Left hindlimb (tissue), 1 donor: ENCODE results near the gene C16orf90.
A peak's percentile ranks its signal among the peaks of the same experiment; 100 is the strongest.
"Not testable (repeated sequence)": the region's sequence is repeated elsewhere in the genome, so short reads cannot be mapped to it uniquely, and the experiment has no call there.

ENCODE experiments used
- DNase-seq: peaks from one replicate; pipeline ENCODE4 v3.0.0-alpha.2; 2018

The C16orf90 gene

DNA sequence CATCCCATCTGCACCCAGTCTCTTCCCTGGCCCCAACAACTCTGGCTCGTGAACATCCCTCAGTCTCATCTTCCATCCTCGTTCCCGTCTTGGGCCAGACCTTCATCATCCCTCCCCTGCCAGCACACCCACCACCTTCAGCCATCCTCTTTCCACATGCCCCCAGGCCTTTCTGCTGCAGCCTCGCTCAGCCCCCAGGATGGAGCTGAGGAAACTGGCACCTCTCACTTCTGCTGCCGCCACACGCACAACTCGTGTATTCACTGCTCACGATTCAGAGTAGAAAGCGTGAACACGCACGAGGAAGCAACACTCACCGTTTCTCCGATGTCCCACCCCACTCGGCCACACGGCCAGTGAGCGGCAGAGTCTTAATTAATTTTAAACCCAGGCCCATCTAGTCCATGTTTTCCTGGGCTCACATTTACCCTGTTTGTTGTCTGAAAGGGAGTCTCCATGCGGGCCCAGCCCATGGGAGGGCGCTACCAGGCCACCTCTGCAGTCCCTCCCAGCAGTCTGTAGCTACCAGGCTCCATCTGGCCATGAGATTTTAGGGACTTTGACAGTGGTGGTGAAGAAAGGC is 12.5 kb downstream of the C16orf90 start:
- DNase-seq, result no peak

DNA sequence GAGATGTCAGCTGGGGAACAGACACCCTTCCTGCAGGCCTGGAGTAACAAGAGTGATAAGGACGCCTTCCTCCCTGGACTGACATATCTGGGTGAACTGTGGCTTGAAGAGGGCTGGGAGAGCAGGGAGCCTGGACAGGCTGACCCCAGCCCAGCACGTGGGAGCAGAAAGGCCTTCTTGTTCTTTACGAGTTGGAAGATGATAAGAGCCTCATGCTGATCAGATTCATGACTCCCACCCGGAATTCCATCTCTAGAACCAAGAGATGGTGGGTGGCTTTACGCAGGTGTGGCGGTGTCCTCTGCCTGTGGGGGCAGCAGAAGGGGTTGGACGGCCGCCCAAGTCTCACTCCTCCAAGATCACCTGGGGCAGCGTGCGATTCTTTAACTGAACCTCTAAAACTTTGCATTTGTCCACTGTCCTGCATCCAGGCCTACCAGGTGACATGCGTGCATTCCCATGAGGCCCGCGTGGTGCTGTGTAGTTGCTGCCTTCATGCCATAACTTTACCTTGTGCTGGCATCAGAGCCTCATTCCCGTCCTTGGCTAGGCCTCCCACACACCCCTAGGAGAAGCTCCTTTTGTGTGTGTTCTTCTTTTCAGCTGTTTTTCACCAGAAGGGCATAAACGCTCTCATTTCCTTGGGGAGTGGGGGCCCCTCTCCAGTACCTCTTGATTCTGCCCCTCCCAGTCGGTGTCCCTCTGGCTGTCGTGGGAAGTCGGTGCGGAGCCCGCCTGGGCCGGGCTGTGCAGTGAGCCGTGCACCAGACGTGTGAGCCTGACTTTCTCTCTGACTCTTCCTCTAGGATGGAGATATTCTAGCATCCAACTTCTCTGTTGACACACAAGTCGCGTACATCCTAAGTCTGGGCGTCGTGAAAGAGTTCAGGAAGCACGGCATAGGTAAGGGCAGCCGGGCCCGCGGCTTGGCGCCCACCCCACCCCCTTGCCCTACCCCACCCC is 13.3 kb downstream of the C16orf90 start:
- DNase-seq, result peak; percentile 13

DNA sequence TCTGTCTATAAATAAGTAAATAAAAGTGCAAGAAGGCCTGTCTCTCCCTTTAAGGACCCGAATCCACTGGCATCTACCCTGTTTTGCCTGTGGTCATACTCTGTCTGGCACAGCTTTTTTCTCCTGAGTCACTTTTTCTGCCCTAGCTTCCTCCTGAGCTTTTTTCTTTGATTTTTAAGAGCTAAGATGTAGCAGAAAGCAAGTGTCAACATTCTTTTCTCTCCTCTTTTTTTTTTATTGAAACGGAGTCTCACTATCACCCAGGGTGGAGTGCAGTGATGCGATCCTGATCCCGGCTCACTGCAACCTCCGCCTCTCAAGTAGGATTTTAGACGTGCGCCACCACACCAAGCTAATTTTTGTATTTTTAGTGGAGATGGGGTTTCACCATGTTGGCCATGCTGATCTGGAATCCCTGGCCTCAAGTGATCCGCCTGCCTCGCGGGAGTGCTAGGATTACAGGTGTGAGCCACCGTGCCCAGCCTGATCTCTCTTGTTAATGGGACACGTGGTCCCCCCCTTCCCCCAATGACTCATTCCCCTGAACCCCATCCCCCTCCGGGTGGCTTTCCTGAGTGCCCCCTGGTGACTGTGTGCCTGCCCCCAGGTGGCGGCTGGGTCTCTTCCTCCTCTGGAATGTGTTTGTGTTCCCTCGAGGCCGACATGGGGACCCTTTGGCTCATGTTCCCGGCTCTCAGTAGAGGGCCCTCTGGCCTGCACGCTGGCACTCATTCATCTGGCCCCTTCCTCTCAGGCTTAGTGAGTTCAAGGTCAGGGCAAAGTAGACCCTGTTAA is 14.2 kb downstream of the C16orf90 start:
- DNase-seq, result no peak

DNA sequence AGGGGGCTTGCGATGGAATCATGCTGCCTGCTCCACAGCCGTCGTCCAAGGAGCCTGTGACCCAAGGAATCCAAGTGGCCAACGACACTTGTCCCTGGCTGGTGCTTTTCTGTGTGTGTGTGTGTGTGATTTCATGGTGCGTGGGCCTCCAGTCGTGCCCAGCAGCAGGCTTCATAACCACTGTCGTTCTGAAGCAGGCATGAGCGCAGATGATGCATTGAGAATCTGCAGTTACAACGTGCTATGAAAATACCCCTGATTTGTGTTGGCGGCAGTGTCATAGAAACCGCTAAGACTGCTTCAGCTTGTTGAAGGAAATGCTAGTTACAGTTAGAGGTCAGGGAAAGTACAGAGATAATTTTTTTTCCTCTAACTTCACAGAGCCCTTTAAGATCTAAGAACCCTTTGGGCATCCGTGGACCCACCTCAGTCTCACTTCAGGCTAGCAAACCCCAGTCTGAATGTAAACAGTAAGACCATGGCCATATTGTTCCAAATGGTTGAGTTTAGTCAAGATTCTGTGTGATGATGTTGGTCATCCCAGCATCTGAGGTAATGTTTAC is 15.6 kb downstream of the C16orf90 start:
- no peak for DNase-seq

DNA sequence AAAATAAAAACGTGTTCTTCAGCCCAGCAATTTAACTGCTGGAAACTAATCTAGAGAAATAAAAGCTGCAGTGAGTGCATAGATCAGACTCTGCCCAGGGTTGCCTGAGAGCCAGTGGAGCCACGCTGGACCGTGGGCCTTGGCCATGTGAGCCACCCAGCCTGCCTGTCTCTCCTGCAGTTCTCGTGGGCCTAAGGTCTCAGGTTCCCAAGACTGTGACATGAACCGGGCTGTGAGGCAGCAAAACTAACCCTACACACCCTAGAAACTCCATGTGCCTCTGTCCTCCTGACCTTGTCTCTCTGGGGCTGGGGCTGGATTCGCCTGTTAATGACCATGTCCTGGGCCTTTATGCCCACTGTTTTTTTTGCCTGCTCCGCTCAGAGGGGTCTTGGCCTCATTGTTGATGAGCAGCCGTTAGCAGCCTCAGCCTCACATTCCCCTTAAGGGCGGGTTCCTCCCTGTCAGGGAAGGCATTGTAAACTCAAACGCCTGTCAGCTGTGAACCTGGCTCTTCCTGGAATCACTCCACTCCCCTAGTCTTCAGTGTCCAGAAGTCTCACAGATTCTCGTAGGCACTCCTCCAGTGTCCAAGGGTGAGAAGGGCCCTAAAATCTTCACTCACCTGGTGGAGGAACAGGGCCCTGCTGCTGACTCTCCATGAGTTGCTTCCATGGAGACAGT is 16.9 kb downstream of the C16orf90 start:
- DNase-seq, result no peak

DNA sequence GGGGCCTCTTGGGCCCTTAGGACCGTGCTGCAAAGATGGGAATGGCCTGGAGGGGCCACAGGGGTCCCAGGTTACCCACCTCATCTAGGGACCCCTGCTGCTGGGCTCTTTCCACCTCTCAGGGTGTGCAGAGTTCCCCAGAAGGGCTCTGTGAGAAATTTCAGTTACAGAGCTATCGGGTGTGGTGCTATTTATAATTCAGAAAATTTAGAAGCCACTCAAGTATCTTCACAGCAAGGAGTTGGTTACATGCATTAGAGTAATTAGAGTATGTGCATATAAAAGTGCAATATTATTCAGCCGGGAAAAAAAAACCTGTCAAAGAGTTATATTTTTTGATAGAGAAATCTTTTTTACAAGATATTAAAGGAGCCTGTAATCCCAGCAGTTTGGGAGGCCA is 18.9 kb downstream of the C16orf90 start:
- DNase-seq, result no peak

DNA sequence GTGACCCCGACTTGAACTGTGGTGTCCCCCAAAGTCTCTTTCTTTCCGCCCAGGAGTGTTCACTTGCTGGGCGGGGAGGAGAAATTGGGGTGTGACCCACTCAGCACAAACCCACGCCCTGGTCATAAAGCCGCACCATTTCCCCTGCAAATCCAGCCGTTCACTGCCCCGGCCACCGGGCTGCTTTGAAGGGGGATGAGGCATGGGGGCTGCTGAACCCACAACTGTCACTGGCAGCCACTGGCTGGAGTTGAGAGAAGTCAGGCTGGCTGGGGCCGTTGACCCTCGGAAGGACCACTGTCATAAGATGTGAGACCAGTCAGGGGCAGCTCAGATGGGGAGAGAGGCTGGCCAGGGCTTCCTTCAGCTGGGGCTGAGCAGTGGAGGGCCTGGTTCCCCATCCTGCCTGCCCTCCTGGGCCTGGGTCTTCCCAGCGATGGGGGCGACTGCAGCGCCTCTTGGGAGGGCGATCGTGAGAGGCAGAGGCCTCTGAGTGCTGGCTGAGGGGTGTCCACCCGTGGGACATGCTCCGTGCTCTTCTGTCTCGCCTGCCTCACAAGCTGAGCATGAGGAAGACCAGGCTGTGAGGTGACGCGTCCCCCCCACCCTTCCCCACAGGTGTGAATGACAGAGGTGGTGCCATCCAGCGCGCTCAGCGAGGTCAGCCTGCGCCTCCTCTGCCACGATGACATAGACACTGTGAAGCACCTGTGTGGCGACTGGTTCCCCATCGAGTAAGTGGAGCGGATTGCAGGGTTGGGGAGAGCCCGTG is 19.5 kb downstream of the C16orf90 start:
- peak; percentile 25 for DNase-seq

DNA sequence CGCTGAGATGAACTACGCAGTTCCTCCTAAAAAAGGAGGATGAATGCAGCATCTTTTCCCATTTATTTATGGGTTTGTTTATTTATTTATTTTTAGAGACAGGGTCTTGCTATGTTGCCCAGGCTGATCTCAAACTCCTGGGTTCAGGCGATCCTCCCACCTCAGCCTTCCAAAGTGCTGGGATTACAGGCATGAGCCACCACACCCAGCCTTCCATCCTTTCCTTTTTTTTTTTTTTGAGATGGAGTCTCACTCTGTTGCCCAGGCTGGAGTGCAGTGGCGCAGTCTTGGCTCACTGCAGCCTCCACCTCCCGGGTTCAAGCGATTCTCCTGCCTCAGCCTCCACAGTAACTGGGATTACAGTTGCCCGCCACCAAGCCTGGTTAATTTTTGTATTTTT is 20.4 kb downstream of the C16orf90 start:
- DNase-seq, result not testable (repeated sequence)

DNA sequence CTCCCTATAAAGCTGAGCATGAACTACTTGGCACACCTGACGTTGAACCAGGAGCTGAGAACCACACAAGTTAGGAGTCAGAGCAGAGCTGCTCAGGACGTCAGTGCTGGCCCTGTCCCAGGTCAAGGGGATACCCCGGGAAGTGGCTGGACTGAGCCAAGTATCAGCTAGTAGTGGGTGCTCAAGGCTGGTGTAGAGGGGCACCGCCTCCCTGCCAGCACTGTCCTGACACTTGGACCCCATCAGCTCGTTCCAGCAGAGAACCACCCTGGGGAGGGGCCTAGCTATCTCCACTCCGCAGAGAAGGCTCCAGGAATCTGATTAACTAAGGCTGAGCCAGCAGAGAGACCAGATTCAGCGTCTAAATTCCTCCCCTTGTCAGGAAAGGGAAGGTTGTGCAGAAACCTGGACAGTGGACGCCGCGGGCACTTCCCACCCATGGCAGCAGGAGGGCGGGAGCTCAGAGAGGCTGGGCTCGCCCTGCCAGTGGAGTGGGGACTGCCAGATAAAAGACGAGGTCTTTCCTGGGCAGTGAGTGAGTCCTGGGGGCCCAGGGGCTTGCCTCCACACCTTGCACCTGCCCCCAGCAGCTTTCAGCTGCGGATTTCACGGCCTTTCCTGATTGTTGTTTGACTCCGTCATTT is 21.0 kb downstream of the C16orf90 start:
- DNase-seq, result peak; percentile 4

DNA sequence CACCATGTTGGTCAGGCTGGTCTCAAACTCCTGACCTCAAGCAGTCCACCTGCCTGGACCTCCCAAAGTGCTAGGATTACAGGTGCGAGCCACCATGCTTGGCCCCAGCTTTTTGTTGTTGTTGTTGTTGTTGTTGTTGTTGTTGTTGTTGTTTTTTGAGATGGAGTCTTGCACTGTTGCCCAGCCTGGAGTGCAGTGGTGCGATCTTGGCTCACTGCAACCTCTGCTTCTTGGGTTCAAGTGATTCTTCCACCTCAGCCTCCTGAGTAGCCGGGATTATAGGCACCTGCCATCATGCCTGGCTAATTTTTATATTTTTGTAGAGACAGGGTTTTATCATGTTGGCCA is 21.7 kb downstream of the C16orf90 start:
- DNase-seq, result not testable (repeated sequence)

DNA sequence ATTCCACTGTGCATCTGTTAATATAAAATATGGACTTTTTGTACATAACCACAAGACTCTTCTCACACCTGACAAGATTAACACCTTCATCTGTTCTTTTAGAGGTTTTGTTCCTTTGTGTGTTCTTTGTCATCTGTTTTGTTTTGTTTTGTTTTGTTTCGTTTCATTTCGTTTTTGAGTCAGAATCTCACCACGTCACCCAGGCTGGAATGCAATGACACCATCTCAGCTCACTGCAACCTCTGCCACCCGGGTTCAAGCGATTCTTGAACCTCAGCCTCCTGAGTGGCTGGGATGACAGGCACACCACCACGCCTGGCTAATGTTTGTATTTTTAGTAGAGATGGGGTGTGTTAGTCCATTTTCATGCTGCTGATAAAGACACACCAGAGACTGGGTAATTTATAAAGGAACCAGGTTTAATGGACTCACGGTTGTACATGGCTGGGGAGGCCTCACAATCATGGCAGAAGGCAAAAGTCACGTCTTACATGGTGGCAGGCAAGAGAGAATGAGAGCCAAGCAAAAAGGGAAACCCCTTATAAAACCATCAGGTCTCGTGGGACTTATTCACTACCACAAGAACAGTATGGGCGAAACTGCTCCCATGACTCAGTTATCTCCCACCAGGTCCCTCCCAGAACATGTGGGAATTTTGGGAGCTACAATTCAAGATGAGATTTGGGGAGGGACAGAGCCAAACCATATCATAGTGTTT is 22.3 kb downstream of the C16orf90 start:
- DNase-seq, result no peak

DNA sequence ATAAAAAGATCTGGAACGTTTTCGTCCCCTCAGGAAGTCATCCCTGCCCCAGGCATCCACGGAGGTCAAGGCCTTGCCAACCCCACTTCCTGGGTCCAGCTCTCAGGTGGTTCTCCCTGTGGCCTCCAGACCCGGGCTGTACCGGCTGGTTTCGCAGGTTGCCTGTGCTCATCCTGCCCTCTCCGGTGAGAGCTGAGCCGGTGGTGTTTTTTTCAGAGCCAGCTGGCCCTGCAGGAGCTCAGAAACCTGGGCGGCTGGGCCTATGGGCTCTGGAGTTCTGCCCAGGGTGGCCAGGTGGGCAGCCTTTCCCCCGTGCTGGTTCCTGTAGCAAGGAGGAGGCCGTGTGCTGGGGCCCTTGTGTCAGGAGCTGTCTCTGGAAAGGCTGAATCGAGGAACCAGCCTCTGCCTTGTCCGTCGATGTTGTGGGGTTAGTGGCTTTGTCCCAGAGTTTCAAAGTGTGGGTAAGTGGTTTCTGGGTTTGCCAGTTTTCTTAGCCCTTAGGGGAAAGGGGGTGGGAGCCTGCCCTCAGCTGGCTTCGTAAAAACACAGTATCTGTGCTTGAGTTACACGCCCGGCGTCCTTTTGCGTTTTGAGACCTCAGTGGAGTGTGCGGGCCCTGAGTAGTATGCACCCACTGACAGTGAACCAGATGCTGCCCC is 23.6 kb downstream of the C16orf90 start:
- DNase-seq, result peak; percentile 12

DNA sequence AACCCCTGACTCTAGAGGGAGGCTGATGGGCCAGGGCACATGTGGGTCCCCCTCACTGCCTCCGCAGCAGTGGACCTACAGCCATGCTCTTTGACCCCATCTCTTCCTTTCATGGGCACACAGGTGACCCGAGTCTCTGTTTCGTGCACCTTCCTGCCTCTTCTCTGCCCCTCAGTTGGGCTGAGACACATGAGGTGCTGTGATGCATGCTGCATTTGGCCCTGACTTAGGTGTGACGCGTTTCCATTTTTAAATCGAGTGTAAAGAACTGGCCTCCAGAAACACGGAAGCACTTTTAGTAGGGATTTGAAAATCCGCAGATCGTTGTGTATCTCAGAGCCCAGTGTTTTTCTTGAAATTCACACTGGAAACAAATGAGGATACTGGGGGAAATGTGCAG is 24.6 kb downstream of the C16orf90 start:
- peak; percentile 21 for DNase-seq

DNA sequence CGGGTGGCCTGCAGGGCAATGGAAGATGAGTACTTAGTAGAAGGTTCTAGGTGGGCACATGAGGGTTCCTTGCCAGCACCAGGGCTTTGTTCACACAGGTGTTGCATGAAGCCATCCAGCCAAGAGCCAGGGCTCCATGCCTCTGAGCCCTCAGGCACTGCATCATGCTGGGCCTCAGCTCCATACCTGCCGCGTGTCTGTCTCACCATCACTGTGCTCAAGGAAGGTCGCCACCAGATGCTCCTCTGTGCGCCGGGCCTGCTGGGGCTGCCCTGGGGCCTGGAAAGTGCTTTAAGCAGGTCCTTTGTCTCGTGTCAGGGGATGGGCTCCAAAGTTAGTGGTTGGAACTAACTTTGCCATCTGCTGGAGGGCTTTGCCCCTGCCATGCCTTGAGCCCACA is 25.6 kb downstream of the C16orf90 start:
- DNase-seq, result no peak

DNA sequence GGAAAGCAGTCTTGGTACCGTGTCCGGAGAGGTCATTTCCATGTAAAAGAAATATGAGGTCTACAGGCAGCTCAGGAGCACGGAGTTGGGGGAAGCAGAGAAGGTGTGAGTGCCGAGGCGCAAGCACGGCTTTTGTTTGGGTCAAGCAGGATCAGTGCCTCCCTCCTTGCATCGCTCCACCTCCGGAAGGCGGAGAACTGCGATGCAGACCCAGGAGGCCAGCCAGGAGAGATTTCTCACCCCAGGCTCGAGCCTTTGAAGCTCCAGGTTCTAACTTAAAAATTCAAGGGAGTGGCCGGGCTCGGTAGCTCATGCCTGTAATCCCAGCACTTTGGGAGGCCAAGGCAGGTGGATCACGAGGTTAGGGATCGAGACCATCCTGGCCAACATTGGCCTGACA is 26.8 kb downstream of the C16orf90 start:
- DNase-seq, result no peak

DNA sequence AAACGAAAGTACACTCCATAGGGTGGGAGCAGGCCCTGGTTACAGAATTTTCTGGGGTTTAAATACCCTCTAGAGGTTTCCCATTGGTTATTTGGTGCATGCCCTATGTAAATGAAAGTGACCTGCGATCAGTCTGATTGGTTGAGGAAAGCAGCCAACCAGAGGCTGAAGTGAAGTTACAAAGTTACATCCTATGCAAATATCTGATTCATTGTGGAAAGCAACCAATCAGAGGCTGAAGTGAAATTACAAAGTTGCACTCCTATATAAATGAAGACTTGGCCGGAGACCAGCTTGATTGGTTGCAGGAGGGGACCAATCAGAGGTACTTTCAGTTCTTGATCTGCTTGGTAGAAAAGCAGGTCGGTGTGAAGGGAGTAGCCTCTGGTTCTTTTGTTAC is 27.4 kb downstream of the C16orf90 start:
- DNase-seq, result no peak

DNA sequence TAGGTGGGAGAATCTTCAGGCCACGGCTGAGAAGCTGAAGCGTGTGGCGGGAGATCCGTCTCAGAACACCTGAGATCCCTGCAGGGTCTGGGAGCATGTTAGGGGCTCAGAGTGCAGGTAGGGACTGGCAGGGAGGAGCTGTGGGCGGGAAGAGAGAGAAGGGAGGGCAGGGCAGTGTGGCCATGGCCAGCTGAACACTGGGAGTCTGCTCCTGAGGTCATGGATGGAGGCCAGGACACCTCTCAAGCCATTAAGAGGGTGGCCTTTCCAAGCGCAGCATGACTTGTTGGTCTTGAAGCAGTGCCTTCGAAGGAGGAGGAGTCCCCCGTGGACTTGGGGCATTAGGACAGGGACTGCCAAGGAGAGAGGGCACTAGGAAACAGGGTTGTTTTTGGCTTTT is 28.1 kb downstream of the C16orf90 start:
- peak; percentile 16 for DNase-seq

DNA sequence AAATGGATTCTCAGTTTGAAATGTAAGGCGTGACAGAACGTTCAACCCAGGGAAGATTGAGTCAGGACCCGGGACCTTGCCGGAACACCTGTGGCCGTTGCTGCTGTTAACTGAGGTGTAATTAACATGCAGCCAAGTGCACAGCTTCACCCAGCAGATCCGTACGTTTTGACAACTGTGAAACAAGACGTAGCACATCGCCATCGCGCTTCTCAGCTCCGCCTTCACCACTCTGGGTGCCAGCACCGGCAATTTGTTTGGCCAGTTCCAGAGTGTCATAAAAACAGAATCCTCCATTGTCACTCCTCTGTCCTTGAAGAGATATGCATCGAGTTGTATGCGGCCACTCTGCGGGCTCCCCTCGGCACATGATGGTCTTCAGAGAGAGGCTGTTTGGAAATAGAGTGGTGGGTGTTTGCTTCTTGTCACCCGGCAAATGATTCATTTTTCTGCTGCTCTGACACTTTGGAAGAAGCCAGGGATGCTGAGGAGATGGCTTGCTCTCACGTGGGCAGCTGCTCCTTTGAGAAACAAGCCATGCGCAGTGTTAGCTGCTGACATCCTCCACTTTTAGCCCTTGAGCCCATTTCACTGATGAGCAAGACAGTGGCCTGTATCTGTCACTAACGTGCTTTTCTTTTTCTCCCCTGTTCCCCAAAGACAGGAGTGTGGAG is 29.2 kb downstream of the C16orf90 start:
- DNase-seq, result no peak

DNA sequence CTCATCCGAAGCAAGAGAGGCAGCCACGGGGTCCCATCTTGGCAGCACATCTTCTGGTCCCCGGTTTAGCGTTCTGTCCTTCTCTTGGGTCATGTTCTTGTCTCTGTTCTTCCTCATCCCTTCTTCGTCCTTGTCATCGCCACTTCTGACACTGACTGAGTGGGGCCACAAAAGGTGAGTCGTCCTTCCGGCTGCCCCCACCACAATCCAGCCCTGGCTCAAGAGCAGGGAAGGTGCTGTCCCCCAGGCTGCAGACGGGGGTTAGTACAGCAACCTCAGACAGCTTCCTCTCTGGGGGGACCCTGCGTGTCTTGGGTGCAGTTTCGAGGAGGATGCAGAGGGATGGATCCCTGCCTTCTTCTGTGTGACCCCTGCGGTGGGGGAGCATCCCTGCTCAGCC is 30.0 kb downstream of the C16orf90 start:
- no peak for DNase-seq

DNA sequence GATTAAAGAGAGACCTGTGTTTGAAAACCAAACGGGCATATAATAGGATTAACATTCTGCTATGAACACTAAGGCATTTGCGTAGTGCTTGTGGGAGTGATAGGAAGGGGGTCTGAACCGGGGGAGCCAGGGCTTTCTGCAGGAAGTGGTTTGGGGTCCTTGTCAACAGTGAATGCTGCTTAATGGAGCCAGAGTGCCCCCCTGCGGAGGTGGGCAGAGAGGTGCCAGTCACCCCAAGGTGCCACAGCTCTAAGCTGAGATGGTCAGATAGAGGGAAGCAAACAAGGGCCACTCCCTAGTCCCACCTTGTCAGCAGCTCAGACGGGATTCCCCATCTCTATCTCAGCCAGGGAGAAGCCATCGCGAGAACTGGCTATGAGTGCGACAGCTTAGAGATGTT is 34.1 kb downstream of the C16orf90 start:
- DNase-seq, result no peak
